ENCODE data around the gene ENTREP1. TPM values are rescaled to one million over a fixed set of nuclear protein-coding genes. Genes with fewer than 3 reads are reported as not detected.

The ENTREP1 gene
- total RNA-seq, 1 experiment from 2014 or later: 21.3 TPM

DNA sequence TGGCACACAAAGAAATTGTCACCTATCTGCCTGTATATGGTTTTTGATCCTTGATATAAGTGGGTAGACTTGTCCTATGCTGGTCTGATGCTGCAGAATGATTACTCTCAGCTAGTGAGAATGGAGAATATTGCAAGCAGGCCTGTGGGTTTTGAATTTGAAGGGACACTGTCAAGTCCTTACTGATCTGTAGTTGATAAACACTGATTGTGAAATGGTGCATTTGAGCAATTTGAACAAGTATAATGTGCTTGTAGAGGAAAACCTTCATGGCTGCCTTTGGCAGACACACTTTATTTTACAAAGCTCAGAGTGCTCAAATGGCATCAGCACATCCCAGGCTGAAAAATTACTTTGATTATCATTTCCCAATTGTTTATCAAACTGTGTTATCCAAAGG is 9.3 kb downstream of the ENTREP1 start:
- H3K9me3 Mint-ChIP-seq: no peaks in the 10 kb centered on the region
- Histone ChIP-seq H3K23me2 (ENCODE audit: insufficient read length, low read depth, low read length, poor library complexity, severe bottlenecking) (no peaks in the 10 kb centered on the region), H3K79me2 (ENCODE audit: insufficient read depth, low read length) (no peaks in the 10 kb centered on the region; the same call in 1 of the 2 replicates), H3K14ac (ENCODE audit: insufficient read depth, low read length) (no peak overlapping the region), H3K4me2 (ENCODE audit: insufficient read depth, insufficient read length, low read length) (no peak overlapping the region), H4K5ac (ENCODE audit: insufficient read length, low read depth, low read length) (no peak overlapping the region), H3K9me3 (ENCODE audit: control insufficient read depth, low read depth, low read length) (no peaks in the 10 kb centered on the region), H4K91ac (ENCODE audit: insufficient read length, low read depth, low read length) (no peak overlapping the region), H3K9ac (ENCODE audit: extremely low read depth, insufficient read length, low read length) (no peak overlapping the region), H2BK15ac (ENCODE audit: low read depth, low read length) (no peak overlapping the region), H3K4me1 (ENCODE audit: insufficient read depth, low read length) (peaks cover 8% of the 10 kb centered on the region; the same call in 1 of the 2 replicates), H4K8ac (replicated peaks; ENCODE audit: insufficient read length, low read depth, low read length) (no peak overlapping the region), H2BK20ac (ENCODE audit: low read depth, low read length, poor library complexity, severe bottlenecking) (no peak overlapping the region), H3T11ph (ENCODE audit: low read length) (no peak overlapping the region), H2BK12ac (ENCODE audit: insufficient read length, low read depth, low read length) (no peak overlapping the region), H3K18ac (ENCODE audit: insufficient read length, low read depth, low read length) (no peak overlapping the region), H3K4ac (ENCODE audit: low read depth, low read length) (no peak overlapping the region), H2BK120ac (ENCODE audit: low read depth, low read length, poor library complexity, severe bottlenecking) (no peak overlapping the region), H2BK5ac (ENCODE audit: insufficient read length, low read length) (no peak overlapping the region), H2AFZ (ENCODE audit: low read length) (no peak overlapping the region), H3K56ac (ENCODE audit: insufficient read length, low read depth, low read length) (no peak overlapping the region), H4K20me1 (ENCODE audit: control insufficient read depth, insufficient read depth, insufficient read length) (peaks cover 2% of the 10 kb centered on the region), H2AK5ac (ENCODE audit: insufficient read length, low read length) (no peak overlapping the region), H3K27me3 (ENCODE audit: insufficient read depth, low read length) (no peaks in the 10 kb centered on the region), H3K79me1 (ENCODE audit: insufficient read depth, low read depth, low read length, poor library complexity, severe bottlenecking) (no peaks in the 10 kb centered on the region), H3K23ac (ENCODE audit: insufficient read length, low read depth, low read length) (no peak overlapping the region), H3K27ac (ENCODE audit: insufficient read length, low read depth, low read length) (no peak overlapping the region)
- H3K36me3 Mint-ChIP-seq (ENCODE audit: insufficient read depth in 1 of 3, low read depth in 3 of 3): 0 out of 7 replicates have a peak, but pooled peaks cover 0 to 2% (median 0%) of the 10 kb centered on the region in 3 experiments
- peaks cover 23% of the 10 kb centered on the region in 2 experiments for H3K4me1 Mint-ChIP-seq
- no peak for DNase-seq
- TF ChIP-seq, protein P1, sequence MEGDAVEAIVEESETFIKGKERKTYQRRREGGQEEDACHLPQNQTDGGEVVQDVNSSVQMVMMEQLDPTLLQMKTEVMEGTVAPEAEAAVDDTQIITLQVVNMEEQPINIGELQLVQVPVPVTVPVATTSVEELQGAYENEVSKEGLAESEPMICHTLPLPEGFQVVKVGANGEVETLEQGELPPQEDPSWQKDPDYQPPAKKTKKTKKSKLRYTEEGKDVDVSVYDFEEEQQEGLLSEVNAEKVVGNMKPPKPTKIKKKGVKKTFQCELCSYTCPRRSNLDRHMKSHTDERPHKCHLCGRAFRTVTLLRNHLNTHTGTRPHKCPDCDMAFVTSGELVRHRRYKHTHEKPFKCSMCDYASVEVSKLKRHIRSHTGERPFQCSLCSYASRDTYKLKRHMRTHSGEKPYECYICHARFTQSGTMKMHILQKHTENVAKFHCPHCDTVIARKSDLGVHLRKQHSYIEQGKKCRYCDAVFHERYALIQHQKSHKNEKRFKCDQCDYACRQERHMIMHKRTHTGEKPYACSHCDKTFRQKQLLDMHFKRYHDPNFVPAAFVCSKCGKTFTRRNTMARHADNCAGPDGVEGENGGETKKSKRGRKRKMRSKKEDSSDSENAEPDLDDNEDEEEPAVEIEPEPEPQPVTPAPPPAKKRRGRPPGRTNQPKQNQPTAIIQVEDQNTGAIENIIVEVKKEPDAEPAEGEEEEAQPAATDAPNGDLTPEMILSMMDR (conservative IDR thresholded peaks at IDR 0.05): no peak
- H3K4me3 Mint-ChIP-seq: no peak overlapping the region
- H3K27ac Mint-ChIP-seq: no peak overlapping the region
- no peaks in the 10 kb centered on the region for H3K27me3 Mint-ChIP-seq (ENCODE audit: low read depth)
